Activated naive CD4-positive, alpha-beta T cell (primary cell): Measurements from ENCODE around the gene PHF21A.
"Not testable (repeated sequence)": the region's sequence is repeated elsewhere in the genome, so short reads cannot be mapped to it uniquely, and the experiment has no call there.

Experiments
- DNase-seq, 4 experiments: peaks; one replicate each; lab custom pipeline; 2025; lab: John Stamatoyannopoulos, UW

PHF21A gene

GRCh38 chr11:46034041-46034440, 87.2 kb downstream of the PHF21A start:
- no peak for DNase-seq

GRCh38 chr11:46026606-46027293, 94.5 kb downstream of the PHF21A start:
- DNase-seq = no peak

GRCh38 chr11:46020084-46020599, 101.1 kb downstream of the PHF21A start:
- no peak for DNase-seq

GRCh38 chr11:46018651-46019050, 102.6 kb downstream of the PHF21A start:
- no peak for DNase-seq

- DNase-seq = no peak
Observed at GRCh38 chr11:46017341-46017740, 103.9 kb downstream of the PHF21A start.

- DNase-seq = no peak
Observed at GRCh38 chr11:46015941-46016340, 105.3 kb downstream of the PHF21A start.

GRCh38 chr11:46014168-46014567, 107.1 kb downstream of the PHF21A start:
- not testable (repeated sequence) for DNase-seq

GRCh38 chr11:46012185-46012584, 109.1 kb downstream of the PHF21A start:
- DNase-seq = no peak

- no peak for DNase-seq
Observed at GRCh38 chr11:46010100-46010499, 111.2 kb downstream of the PHF21A start.

GRCh38 chr11:46009647-46010046, 111.6 kb downstream of the PHF21A start:
- no peak for DNase-seq

GRCh38 chr11:46006418-46007070, 114.7 kb downstream of the PHF21A start:
- DNase-seq = no peak

GRCh38 chr11:46003572-46003971, 117.7 kb downstream of the PHF21A start:
- DNase-seq = no peak

- no peak for DNase-seq
Observed at GRCh38 chr11:46002189-46002588, 119.1 kb downstream of the PHF21A start.

GRCh38 chr11:46001448-46001914, 119.8 kb downstream of the PHF21A start:
- no peak for DNase-seq

- DNase-seq = no peak
Observed at GRCh38 chr11:45997599-45997998, 123.7 kb downstream of the PHF21A start.

- DNase-seq = no peak
Observed at GRCh38 chr11:45995342-45995734, 125.9 kb downstream of the PHF21A start.

- DNase-seq = no peak
Observed at GRCh38 chr11:45994371-45995341, 126.6 kb downstream of the PHF21A start.

GRCh38 chr11:45993531-45994001, 127.7 kb downstream of the PHF21A start:
- DNase-seq = no peak

GRCh38 chr11:45988921-45989320, 132.3 kb downstream of the PHF21A start:
- no peak for DNase-seq

GRCh38 chr11:45985212-45985611, 136.0 kb downstream of the PHF21A start:
- no peak for DNase-seq

GRCh38 chr11:45984192-45984591, 137.1 kb downstream of the PHF21A start:
- no peak for DNase-seq

GRCh38 chr11:45983471-45983845, 137.8 kb downstream of the PHF21A start:
- no peak for DNase-seq
